Esophagus (tissue), 2 donors: Measurements from ENCODE around the gene SULT1A3. TPM values are rescaled to one million over a fixed set of nuclear protein-coding genes. Genes with fewer than 3 reads are reported as not detected.
A peak's percentile ranks its signal among the peaks of the same experiment; 100 is the strongest.
"Not testable (repeated sequence)": the region's sequence is repeated elsewhere in the genome, so short reads cannot be mapped to it uniquely, and the experiment has no call there.

Experiments
- H3K27ac ChIP-seq, 2 donors: one replicate each; pipeline ENCODE4 v1.5.1; 2013; ENCODE audit warnings: low read depth in 2 of 2, mild to moderate bottlenecking in 2 of 2, inconsistent platforms in 1 of 2, low read length in 1 of 2, moderate library complexity in 1 of 2
- H3K27me3 ChIP-seq, 2 donors: one replicate each; pipeline ENCODE4 v1.6.1; 2013; ENCODE audit warnings: low read length in 2 of 2, control low read depth in 1 of 2, mild to moderate bottlenecking in 1 of 2; ENCODE audit not compliant: insufficient read depth in 2 of 2, control insufficient read depth in 1 of 2
- H3K36me3 ChIP-seq, 2 donors: one replicate each; pipeline ENCODE4 v1.6.1; 2013; ENCODE audit warnings: low read length in 1 of 2; ENCODE audit not compliant: control insufficient read depth in 2 of 2, insufficient read depth in 2 of 2
- H3K4me1 ChIP-seq, 2 donors: one replicate each; pipeline ENCODE4 v1.6.1; 2013; ENCODE audit warnings: low read length in 1 of 2; ENCODE audit not compliant: control insufficient read depth in 2 of 2, insufficient read depth in 2 of 2
- H3K4me3 ChIP-seq, 2 donors: one replicate each; pipeline ENCODE4 v1.5.1; 2013; ENCODE audit warnings: low read length in 2 of 2, mild to moderate bottlenecking in 2 of 2, low read depth in 1 of 2, moderate library complexity in 1 of 2
- H3K9me3 ChIP-seq, 2 donors: one replicate each; pipeline ENCODE4 v1.6.1; 2013; ENCODE audit warnings: mild to moderate bottlenecking in 2 of 2, low read depth in 1 of 2, low read length in 1 of 2, moderate library complexity in 1 of 2; ENCODE audit not compliant: control insufficient read depth in 2 of 2, insufficient read depth in 1 of 2
- WGBS, 2 donors: extraction: QIAGEN DNeasy Blood & Tissue Kit; methylation state at CpG; one replicate each; pipeline ENCODE4 v1.1.7; 2013; 5-methylcytosine and 5-hydroxymethylcytosine counted together
- polyA plus RNA-seq, 2 donors: library from polyadenylated mRNA; stranded (reverse); fragments of 200-250 nt; gene quantifications; one replicate each; pipeline ENCODE4 v1.2.3, GENCODE V29; 2013
- donor health status: healthy with polysubstance abuse.
- donor health status: Bipolar disorder and iron deficiency.

The SULT1A3 gene
- polyA plus RNA-seq, 2 donors = 10.0 to 39.0 TPM

- Histone ChIP-seq H3K4me1 (peaks cover 0 to 6% of the 10 kb centered on the region in 2 donors), H3K36me3 (peaks cover 0 to 3% of the 10 kb centered on the region in 2 donors), H3K27ac (peak overlapping the region; percentile 43 to 96), H3K9me3 (no peaks in the 10 kb centered on the region), H3K4me3 (peak overlapping the region in 1 of 2 donors; percentile 56), H3K27me3 (no peaks in the 10 kb centered on the region)
- 68 to 71% methylated on average over 15 of the region's 15 CpGs for WGBS, 2 donors
These were observed 13.2 kb upstream of the SULT1A3 start for GRCh38 chr16:30185683-30186421.

GRCh38 chr16:30186444-30186781 is 12.6 kb upstream of the SULT1A3 start:
- H3K27ac ChIP-seq = peak overlapping the region in 1 of 2 donors; percentile 47
- 74 to 81% methylated on average over 9 of the region's 9 CpGs for WGBS, 2 donors
- peaks cover 0 to 3% of the 10 kb centered on the region in 2 donors for H3K36me3 ChIP-seq
- peaks cover 0 to 6% of the 10 kb centered on the region in 2 donors for H3K4me1 ChIP-seq
- peak overlapping the region in 1 of 2 donors; percentile 2 for H3K4me3 ChIP-seq
- H3K9me3 ChIP-seq = no peaks in the 10 kb centered on the region
- H3K27me3 ChIP-seq = no peaks in the 10 kb centered on the region

- H3K27ac ChIP-seq = peak overlapping the region; percentile 26 to 47
- no peaks in the 10 kb centered on the region for H3K9me3 ChIP-seq
- H3K4me3 ChIP-seq = no peak overlapping the region
- 39 to 48% methylated on average over 31 to 36 of the region's 36 CpGs for WGBS, 2 donors
- H3K27me3 ChIP-seq = no peaks in the 10 kb centered on the region
- peaks cover 0 to 3% of the 10 kb centered on the region in 2 donors for H3K36me3 ChIP-seq
- H3K4me1 ChIP-seq = peaks cover 0 to 6% of the 10 kb centered on the region in 2 donors
These were observed 12.1 kb upstream of the SULT1A3 start for GRCh38 chr16:30186782-30187555.

- H3K27me3 ChIP-seq = no peaks in the 10 kb centered on the region
- H3K4me3 ChIP-seq = no peak overlapping the region
- H3K27ac ChIP-seq = peak overlapping the region in 1 of 2 donors; percentile 26
- H3K36me3 ChIP-seq = peaks cover 0 to 3% of the 10 kb centered on the region in 2 donors
- H3K9me3 ChIP-seq = no peaks in the 10 kb centered on the region
- 71% methylated on average over 9 of the region's 9 CpGs for WGBS, 2 donors
- H3K4me1 ChIP-seq = peaks cover 0 to 6% of the 10 kb centered on the region in 2 donors
These were observed 11.5 kb upstream of the SULT1A3 start for GRCh38 chr16:30187556-30187865.

GRCh38 chr16:30187971-30188561 is 11.0 kb upstream of the SULT1A3 start:
- H3K9me3 ChIP-seq = no peaks in the 10 kb centered on the region
- 87 to 88% methylated on average over 23 of the region's 23 CpGs for WGBS, 2 donors
- peaks cover 0 to 3% of the 10 kb centered on the region in 2 donors for H3K4me1 ChIP-seq
- H3K4me3 ChIP-seq = no peak overlapping the region
- H3K27me3 ChIP-seq = no peaks in the 10 kb centered on the region
- peaks cover 0 to 3% of the 10 kb centered on the region in 2 donors for H3K36me3 ChIP-seq
- H3K27ac ChIP-seq = no peak overlapping the region

- not testable (repeated sequence) for H3K4me1 ChIP-seq, H3K4me3 ChIP-seq, H3K27me3 ChIP-seq, H3K36me3 ChIP-seq, H3K27ac ChIP-seq, H3K9me3 ChIP-seq
- 91 to 97% methylated on average over 4 of the region's 12 CpGs for WGBS, 2 donors
These were observed 7.9 kb upstream of the SULT1A3 start for GRCh38 chr16:30191158-30191557.

- H3K4me1 ChIP-seq, H3K4me3 ChIP-seq, H3K9me3 ChIP-seq, H3K36me3 ChIP-seq, H3K27me3 ChIP-seq, H3K27ac ChIP-seq: not testable (repeated sequence)
- no CpG with 5 or more reads among the region's 21 CpGs for WGBS, 2 donors
These were observed 6.0 kb upstream of the SULT1A3 start for GRCh38 chr16:30193098-30193497.

GRCh38 chr16:30193615-30194014 is 5.4 kb upstream of the SULT1A3 start, which contains the start of the genes BOLA2B and SLX1A:
Gene BOLA2B, minus strand, starts transcription at chr16:30193666. Its CDS starts 71 bp downstream, at chr16:30193595.
Gene SLX1A, plus strand, starts transcription at chr16:30193875. Its CDS starts 210 bp downstream, at chr16:30194085.
- H3K36me3 ChIP-seq, H3K27me3 ChIP-seq, H3K27ac ChIP-seq, H3K9me3 ChIP-seq, H3K4me1 ChIP-seq: not testable (repeated sequence)
- WGBS, 2 donors = no CpG with 5 or more reads among the region's 34 CpGs
- H3K4me3 ChIP-seq = peak within 1 kb of the TSS; percentile 20 to 26

GRCh38 chr16:30194172-30194925 is 4.7 kb upstream of the SULT1A3 start:
- not testable (repeated sequence) for H3K4me1 ChIP-seq, H3K9me3 ChIP-seq, H3K36me3 ChIP-seq, H3K27me3 ChIP-seq, H3K27ac ChIP-seq
- WGBS, 2 donors = 6 to 7% methylated on average over 14 to 19 of the region's 60 CpGs
- peak overlapping the region; percentile 20 to 26 for H3K4me3 ChIP-seq
